ENCODE measurements around the gene CD96.

CD96 gene

DNA sequence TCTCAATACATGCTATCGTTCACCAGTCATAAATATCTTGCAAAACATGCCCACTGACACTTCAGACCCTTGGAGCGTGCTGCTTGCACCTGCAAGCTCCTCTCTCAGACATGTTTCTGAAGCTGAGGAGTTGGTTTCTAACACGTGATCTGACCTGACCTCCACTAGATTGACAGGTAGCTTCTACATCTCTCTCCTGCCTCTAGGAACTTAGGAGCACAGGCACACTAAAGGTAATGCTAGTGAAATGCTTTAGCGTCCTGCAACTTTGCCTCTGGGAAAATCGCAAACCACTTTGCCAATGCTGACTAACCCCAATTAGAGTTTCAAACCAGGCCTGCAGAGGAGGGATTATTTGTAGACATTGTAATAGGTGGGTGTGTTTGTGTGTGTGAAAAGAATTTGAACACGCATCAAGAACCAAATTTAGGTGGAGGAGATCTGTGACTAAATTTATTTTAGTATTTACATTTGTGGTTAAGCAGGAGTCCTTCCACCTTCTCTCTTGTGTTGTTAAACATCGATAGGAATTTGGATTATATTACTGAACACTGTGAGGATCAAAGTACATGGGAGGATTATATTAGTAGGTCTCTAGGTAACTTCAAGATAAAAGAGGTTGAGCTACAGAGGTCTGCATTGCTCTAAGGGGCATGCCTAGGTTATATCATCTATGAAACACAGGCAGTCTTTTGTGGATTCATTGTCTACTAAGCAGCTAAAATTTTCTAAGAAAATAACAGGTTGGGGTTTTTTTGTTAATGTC is 139.8 kb downstream of the CD96 start:
- no peak overlapping the region for H3K27ac ChIP-seq (ENCODE audit: insufficient read depth, low read depth, low read length, poor library complexity, severe bottlenecking)
- 88 to 91% methylated on average over 7 of the region's 7 CpGs for WGBS, 2 experiments
- no peaks in the 10 kb centered on the region for H3K27me3 ChIP-seq (ENCODE audit: control insufficient read depth, insufficient read depth, low read length, poor library complexity, severe bottlenecking)
- H3K36me3 ChIP-seq (ENCODE audit: control insufficient read depth, insufficient read depth, low read length), result no peaks in the 10 kb centered on the region
- no peaks in the 10 kb centered on the region for H3K4me1 ChIP-seq (ENCODE audit: control insufficient read depth, insufficient read depth, low read length)
- H3K4me3 ChIP-seq (ENCODE audit: insufficient read depth, low read depth, low read length), result no peak overlapping the region
- H3K9me3 ChIP-seq (ENCODE audit: control insufficient read depth, low read length), result no peaks in the 10 kb centered on the region

DNA sequence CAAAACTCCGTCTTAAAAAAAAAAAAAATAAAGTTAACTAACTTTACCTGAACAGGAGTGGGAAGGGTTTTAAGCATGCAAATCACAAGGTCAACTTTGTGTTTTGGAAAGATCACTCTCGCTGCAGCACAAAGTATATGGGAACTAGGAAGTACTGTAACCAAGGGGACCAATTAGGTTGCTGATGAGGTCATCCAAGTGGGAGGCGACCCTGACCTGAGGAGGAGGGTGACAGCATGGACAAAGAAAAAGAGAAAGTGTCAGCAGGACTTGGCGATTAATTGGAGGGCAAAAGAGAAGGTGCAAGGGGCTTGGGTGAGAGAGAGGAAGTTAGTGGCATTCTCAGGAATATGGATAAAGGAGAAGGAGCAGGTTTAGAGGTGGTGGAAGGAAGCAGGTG is 142.6 kb downstream of the CD96 start:
- no peaks in the 10 kb centered on the region for H3K4me1 ChIP-seq (ENCODE audit: control insufficient read depth, insufficient read depth, low read length)
- no peak overlapping the region for H3K27ac ChIP-seq (ENCODE audit: insufficient read depth, low read depth, low read length, poor library complexity, severe bottlenecking)
- H3K9me3 ChIP-seq (ENCODE audit: control insufficient read depth, low read length), result no peaks in the 10 kb centered on the region
- no peaks in the 10 kb centered on the region for H3K27me3 ChIP-seq (ENCODE audit: control insufficient read depth, insufficient read depth, low read length, poor library complexity, severe bottlenecking)
- WGBS, 2 experiments, result 78 to 83% methylated on average over 4 of the region's 4 CpGs
- no peak overlapping the region for H3K4me3 ChIP-seq (ENCODE audit: insufficient read depth, low read depth, low read length)
- no peaks in the 10 kb centered on the region for H3K36me3 ChIP-seq (ENCODE audit: control insufficient read depth, insufficient read depth, low read length)

DNA sequence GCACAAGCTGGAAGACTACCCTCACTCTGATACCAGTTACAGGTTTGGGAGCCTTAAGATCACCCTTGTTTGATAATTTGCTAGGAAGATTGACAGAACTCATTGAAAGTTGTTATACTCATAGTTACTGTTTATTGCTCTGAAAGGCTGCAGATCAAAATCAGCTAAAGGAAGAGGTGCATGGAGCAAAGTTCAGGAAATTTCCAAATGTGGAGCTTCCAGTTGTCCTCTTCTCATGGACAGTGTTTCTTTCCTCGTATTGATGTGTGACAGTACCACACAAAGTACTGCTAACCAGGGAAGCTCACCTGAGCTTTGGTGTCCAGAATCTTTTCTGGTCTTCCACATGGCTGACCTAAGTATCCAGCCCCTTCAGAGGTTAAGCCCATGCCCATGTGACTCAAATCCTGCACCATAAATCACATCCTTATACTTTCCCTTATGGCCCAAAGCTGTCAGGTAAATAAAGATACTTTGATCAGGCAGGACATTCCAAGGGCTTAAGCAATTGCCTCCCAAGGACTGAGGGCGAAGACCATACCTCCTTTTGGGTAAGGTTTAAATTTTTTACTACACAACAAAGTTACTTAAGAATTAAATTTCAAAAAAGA is 146.3 kb downstream of the CD96 start:
- H3K36me3 ChIP-seq (ENCODE audit: control insufficient read depth, insufficient read depth, low read length), result no peaks in the 10 kb centered on the region
- peaks cover 5% of the 10 kb centered on the region for H3K4me1 ChIP-seq (ENCODE audit: control insufficient read depth, insufficient read depth, low read length)
- no peak overlapping the region for H3K4me3 ChIP-seq (ENCODE audit: insufficient read depth, low read depth, low read length)

DNA sequence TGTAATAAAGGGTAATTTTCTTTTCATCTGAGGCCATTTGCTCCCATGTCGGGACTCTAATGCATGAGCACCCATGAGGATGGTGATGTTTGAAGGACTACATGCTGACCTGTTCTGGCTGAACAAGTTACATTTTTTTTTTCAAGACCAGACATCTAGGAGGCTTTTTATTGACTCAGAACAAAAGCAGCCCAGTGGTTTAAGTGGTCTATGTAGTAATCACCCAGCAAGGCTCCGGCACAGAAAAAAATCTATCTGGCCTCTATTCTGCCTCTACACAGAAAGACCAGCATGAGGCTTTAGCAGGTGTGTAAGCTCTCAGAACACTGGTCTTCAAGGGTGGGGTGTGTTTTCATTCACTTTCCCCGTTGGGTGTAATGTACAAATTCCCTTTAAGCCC is 148.2 kb downstream of the CD96 start:
- 77 to 88% methylated on average over 2 to 3 of the region's 3 CpGs for WGBS, 2 experiments
- H3K9me3 ChIP-seq (ENCODE audit: control insufficient read depth, low read length), result no peaks in the 10 kb centered on the region

More for the DNA sequence above, 146.3 kb downstream of the CD96 start:
- H3K27me3 ChIP-seq (ENCODE audit: control insufficient read depth, insufficient read depth, low read length, poor library complexity, severe bottlenecking), result no peaks in the 10 kb centered on the region
- WGBS, 2 experiments, result 78 to 99% methylated on average over 2 of the region's 2 CpGs
- H3K27ac ChIP-seq (ENCODE audit: insufficient read depth, low read depth, low read length, poor library complexity, severe bottlenecking), result no peak overlapping the region
- no peaks in the 10 kb centered on the region for H3K9me3 ChIP-seq (ENCODE audit: control insufficient read depth, low read length)

DNA sequence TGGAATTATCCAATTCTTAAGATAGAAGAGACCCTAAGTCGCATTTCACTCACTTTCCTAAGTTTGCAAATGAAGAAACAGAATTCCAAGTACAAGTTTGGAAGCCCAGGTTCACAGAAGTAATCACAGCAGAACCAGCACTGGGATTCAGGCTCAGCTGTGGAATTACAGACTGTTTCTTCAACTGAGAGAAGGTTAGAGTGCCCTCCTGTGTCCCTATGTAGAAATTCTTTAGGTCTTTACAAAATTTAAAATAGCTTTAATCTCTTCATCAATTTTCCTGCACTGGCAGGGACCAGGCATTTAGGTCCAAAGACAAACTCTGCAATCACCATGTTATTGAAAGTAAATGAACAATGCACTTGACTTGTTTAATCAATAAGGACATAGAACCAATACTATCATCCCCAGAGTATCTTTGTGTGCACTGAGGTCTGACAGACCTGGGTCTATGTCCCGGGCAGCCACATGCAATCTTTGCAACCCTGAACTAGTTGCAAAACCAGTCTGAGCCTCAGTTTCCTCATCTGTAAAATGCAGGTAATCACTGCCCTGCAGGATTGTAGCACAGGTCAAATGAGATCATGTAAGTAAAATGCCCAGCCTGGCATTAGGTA is 149.4 kb downstream of the CD96 start:
- no peak overlapping the region for H3K4me3 ChIP-seq (ENCODE audit: insufficient read depth, low read depth, low read length)
- H3K4me1 ChIP-seq (ENCODE audit: control insufficient read depth, insufficient read depth, low read length), result peaks cover 5% of the 10 kb centered on the region
- WGBS, 2 experiments, result 47 to 54% methylated on average over 2 of the region's 2 CpGs
- no peak overlapping the region for H3K27ac ChIP-seq (ENCODE audit: insufficient read depth, low read depth, low read length, poor library complexity, severe bottlenecking)
- H3K9me3 ChIP-seq (ENCODE audit: control insufficient read depth, low read length), result no peaks in the 10 kb centered on the region
- no peaks in the 10 kb centered on the region for H3K27me3 ChIP-seq (ENCODE audit: control insufficient read depth, insufficient read depth, low read length, poor library complexity, severe bottlenecking)
- no peaks in the 10 kb centered on the region for H3K36me3 ChIP-seq (ENCODE audit: control insufficient read depth, insufficient read depth, low read length)

More for the DNA sequence above, 148.2 kb downstream of the CD96 start:
- Histone ChIP-seq H3K4me1 (ENCODE audit: control insufficient read depth, insufficient read depth, low read length) (peaks cover 5% of the 10 kb centered on the region), H3K27me3 (ENCODE audit: control insufficient read depth, insufficient read depth, low read length, poor library complexity, severe bottlenecking) (no peaks in the 10 kb centered on the region), H3K4me3 (ENCODE audit: insufficient read depth, low read depth, low read length) (no peak overlapping the region), H3K36me3 (ENCODE audit: control insufficient read depth, insufficient read depth, low read length) (no peaks in the 10 kb centered on the region), H3K27ac (ENCODE audit: insufficient read depth, low read depth, low read length, poor library complexity, severe bottlenecking) (no peak overlapping the region)

DNA sequence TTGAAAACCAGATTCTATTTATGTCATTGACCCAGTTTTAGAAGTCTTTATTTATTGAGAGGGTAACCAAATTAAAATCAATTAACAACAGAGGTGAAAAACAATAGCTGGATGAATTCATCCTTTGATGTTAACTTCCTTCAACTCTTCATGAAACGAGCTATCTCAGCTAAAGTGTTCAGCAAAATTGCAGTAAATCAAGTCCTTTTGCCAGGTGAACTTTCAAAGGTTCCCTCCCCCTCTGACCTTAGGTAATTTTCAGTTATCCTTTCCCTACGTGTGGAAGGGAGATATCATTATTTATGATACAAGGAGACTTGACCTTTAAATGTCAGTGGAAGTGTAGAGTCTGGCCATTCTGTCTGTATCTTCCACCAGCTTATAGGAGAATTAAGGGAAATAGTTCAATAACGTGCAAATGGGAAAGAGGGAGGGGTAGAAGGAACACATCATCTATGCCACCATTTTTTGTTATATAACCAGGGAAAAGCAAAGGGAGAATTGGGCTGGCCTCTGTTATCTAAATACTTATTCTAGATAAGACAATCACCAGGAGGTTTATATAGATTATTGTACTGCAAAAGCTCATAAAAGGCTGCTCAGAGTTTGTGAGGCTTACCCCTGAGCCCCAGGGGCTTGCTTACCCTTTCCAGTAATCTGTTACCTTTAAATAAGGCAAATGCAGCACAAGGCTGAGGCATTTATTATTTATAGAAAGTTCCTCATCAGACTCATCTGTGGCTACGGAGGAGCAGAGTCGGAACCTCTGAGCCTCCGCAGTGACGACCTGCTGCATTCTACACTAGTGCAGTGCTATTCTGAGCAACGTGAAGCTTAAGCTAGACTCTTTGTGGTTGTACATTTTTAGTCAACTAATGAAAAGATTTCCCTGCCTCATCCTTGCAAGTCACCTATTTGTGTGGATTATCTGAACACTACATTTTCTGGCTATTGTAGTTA is 150.9 kb downstream of the CD96 start:
- no peak overlapping the region for H3K27ac ChIP-seq (ENCODE audit: insufficient read depth, low read depth, low read length, poor library complexity, severe bottlenecking)
- no peaks in the 10 kb centered on the region for H3K9me3 ChIP-seq (ENCODE audit: control insufficient read depth, low read length)
- peaks cover 5% of the 10 kb centered on the region for H3K4me1 ChIP-seq (ENCODE audit: control insufficient read depth, insufficient read depth, low read length)
- no peak overlapping the region for H3K4me3 ChIP-seq (ENCODE audit: insufficient read depth, low read depth, low read length)
- WGBS, 2 experiments, result 84 to 94% methylated on average over 6 to 8 of the region's 8 CpGs
- H3K27me3 ChIP-seq (ENCODE audit: control insufficient read depth, insufficient read depth, low read length, poor library complexity, severe bottlenecking), result no peaks in the 10 kb centered on the region
- no peaks in the 10 kb centered on the region for H3K36me3 ChIP-seq (ENCODE audit: control insufficient read depth, insufficient read depth, low read length)

DNA sequence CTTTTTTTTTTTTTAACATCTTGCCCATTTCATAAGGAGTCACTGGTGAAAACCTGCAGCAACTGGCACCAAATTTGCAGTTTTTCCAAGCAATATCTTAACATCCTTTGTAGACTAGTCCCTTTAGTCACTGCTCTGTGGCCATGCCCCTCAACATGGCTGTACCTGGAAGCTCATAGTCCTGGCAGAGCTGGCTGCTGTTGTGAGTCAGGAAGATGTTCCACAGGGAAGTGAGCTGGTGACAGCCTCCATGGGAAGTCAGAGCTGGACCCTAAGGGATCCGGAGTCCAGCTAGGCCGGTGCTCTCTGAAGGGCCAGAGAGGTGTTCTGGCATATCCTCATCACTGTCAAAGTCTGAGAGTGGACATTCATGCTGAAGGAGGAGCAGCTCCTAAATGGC is 152.5 kb downstream of the CD96 start:
- Histone ChIP-seq H3K4me1 (ENCODE audit: control insufficient read depth, insufficient read depth, low read length) (peaks cover 5% of the 10 kb centered on the region), H3K4me3 (ENCODE audit: insufficient read depth, low read depth, low read length) (no peak overlapping the region), H3K9me3 (ENCODE audit: control insufficient read depth, low read length) (no peaks in the 10 kb centered on the region), H3K27ac (ENCODE audit: insufficient read depth, low read depth, low read length, poor library complexity, severe bottlenecking) (no peak overlapping the region), H3K27me3 (ENCODE audit: control insufficient read depth, insufficient read depth, low read length, poor library complexity, severe bottlenecking) (no peaks in the 10 kb centered on the region), H3K36me3 (ENCODE audit: control insufficient read depth, insufficient read depth, low read length) (no peaks in the 10 kb centered on the region)
- 95 to 97% methylated on average over 2 of the region's 2 CpGs for WGBS, 2 experiments

DNA sequence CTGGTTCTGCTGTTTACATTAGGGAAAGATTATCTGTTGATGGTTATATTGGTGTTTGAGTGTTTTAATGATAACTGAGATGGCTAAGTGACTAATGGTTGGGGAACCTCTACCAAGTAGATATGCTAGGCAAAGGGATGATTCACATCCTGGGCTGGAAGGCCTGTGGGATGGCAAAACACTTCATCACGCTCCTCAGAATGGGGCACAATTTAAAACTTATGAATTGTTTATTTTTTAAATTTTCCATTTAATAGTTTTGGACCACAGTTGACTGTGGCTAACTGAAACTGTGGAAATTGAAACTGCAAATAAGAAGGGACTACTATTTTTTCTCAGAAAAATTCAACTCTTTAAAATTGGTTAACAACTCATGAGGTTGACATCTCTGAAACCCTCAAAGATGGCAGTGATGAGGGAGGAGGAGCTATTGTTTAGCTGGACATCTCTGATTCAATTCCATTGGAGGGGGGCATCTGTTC is 153.7 kb downstream of the CD96 start:
- Histone ChIP-seq H3K36me3 (ENCODE audit: control insufficient read depth, insufficient read depth, low read length) (no peaks in the 10 kb centered on the region), H3K4me3 (ENCODE audit: insufficient read depth, low read depth, low read length) (no peak overlapping the region), H3K27ac (ENCODE audit: insufficient read depth, low read depth, low read length, poor library complexity, severe bottlenecking) (no peak overlapping the region), H3K4me1 (ENCODE audit: control insufficient read depth, insufficient read depth, low read length) (no peaks in the 10 kb centered on the region), H3K9me3 (ENCODE audit: control insufficient read depth, low read length) (no peaks in the 10 kb centered on the region), H3K27me3 (ENCODE audit: control insufficient read depth, insufficient read depth, low read length, poor library complexity, severe bottlenecking) (no peaks in the 10 kb centered on the region)
- 100% methylated on average over 1 of the region's 1 CpG; no CpG with 5 or more reads in 1 of the 2 experiments for WGBS, 2 experiments

DNA sequence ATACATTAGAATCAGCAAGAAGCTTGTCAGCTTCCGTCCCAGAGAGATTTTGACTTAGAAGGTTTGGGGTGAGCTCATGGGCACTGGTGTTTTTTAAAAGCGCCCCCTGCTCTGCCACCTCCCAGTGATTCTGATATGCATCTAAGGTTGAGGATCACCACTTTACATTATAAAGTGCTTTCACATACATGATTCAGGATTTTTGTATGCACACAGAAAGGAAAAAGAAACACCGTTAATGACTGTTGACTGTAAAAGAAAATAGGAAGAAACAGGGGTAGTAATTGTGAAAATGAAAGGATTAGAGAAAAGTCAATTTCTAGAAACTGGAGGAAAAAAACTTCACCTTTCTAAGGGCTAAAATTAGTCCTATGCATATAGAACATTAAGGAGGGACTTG is 158.1 kb downstream of the CD96 start:
- Histone ChIP-seq H3K9me3 (ENCODE audit: control insufficient read depth, low read length) (no peaks in the 10 kb centered on the region), H3K27ac (ENCODE audit: insufficient read depth, low read depth, low read length, poor library complexity, severe bottlenecking) (no peak overlapping the region), H3K4me3 (ENCODE audit: insufficient read depth, low read depth, low read length) (no peak overlapping the region), H3K4me1 (ENCODE audit: control insufficient read depth, insufficient read depth, low read length) (no peaks in the 10 kb centered on the region), H3K27me3 (ENCODE audit: control insufficient read depth, insufficient read depth, low read length, poor library complexity, severe bottlenecking) (no peaks in the 10 kb centered on the region), H3K36me3 (ENCODE audit: control insufficient read depth, insufficient read depth, low read length) (no peaks in the 10 kb centered on the region)
- WGBS, 2 experiments, result 57 to 63% methylated on average over 3 of the region's 3 CpGs

Data from ectodermal cell (in vitro differentiated cells).